GM18870 (cell line): ENCODE results near the gene MAN1B1.

Experiments
- ATAC-seq: cut with Tn5 transposase; IDR thresholded peaks from one replicate; pipeline ENCODE4 v1.9.1; 2021; ENCODE audit warnings: moderate library complexity; ENCODE audit not compliant: unreplicated experiment

The MAN1B1 gene

GRCh38 chr9:137141976-137142936 lies 55.5 kb downstream of the MAN1B1 start:
- ATAC-seq = no peak

- no peak for ATAC-seq
These were observed 56.7 kb downstream of the MAN1B1 start for GRCh38 chr9:137143459-137143858.

GRCh38 chr9:137145731-137146526 lies 59.1 kb downstream of the MAN1B1 start:
- ATAC-seq = no peak

- no peak for ATAC-seq
These were observed 59.7 kb downstream of the MAN1B1 start for GRCh38 chr9:137146527-137146918.

GRCh38 chr9:137147091-137147792 lies 60.5 kb downstream of the MAN1B1 start:
- no peak for ATAC-seq

GRCh38 chr9:137147793-137148160 lies 61.0 kb downstream of the MAN1B1 start:
- no peak for ATAC-seq

GRCh38 chr9:137148242-137148641 lies 61.5 kb downstream of the MAN1B1 start:
- no peak for ATAC-seq

- ATAC-seq = no peak
These were observed 61.9 kb downstream of the MAN1B1 start for GRCh38 chr9:137148661-137149060.

- no peak for ATAC-seq
These were observed 62.6 kb downstream of the MAN1B1 start for GRCh38 chr9:137149363-137149762.

GRCh38 chr9:137149942-137150616 lies 63.3 kb downstream of the MAN1B1 start:
- ATAC-seq = no peak

GRCh38 chr9:137150617-137151457 lies 64.1 kb downstream of the MAN1B1 start:
- ATAC-seq = no peak

GRCh38 chr9:137152844-137153405 lies 66.1 kb downstream of the MAN1B1 start:
- ATAC-seq = no peak

GRCh38 chr9:137156567-137157375 lies 70.0 kb downstream of the MAN1B1 start:
- no peak for ATAC-seq

- ATAC-seq = no peak
These were observed 71.0 kb downstream of the MAN1B1 start for GRCh38 chr9:137157618-137158415.

GRCh38 chr9:137158625-137159024 lies 71.8 kb downstream of the MAN1B1 start:
- ATAC-seq = no peak
